Fibroblast of mammary gland (primary cell): ENCODE measurements around the gene FGA.
A peak's percentile ranks its signal among the peaks of the same experiment; 100 is the strongest.

Experiments
- DNase-seq: peaks from one replicate; pipeline ENCODE4 v3.0.0-alpha.2; 2010; ENCODE audit warnings: low read depth
- H3K4me3 ChIP-seq: 2 replicates; pipeline ENCODE4 v1.5.1; 2011; ENCODE audit warnings: low read depth, mild to moderate bottlenecking, low read length, moderate library complexity; ENCODE audit not compliant: control insufficient read depth
- TF ChIP-seq, protein P1 (sequence below): conservative IDR thresholded peaks from 2 replicates; pipeline ENCODE4 v1.5.1; 2011; ENCODE audit warnings: low read depth, low read length, inconsistent platforms; ENCODE audit not compliant: control insufficient read depth, insufficient read depth

The FGA gene

DNA sequence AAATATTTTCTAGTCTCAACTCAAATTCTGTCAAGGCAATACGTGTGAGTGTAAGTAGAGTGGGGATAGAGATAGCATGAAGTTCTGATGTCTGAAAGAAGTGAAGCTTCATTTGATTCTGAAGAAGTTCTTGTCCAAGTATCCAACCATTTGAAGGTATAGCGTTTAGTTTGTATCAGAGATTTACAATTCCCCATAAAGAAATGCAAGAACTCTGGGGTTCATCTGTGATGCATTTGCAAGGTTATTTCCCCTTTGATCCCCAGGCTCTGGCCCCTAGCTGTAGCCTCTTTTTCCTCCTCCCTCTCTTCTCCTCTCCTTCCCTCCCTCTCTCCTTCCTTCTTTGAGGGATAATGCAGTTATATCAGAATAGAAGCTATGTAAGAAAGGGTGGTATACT is 7.8 kb downstream of the FGA start:
- H3K4me3 ChIP-seq: no peak overlapping the region
- DNase-seq: no peak
- TF ChIP-seq, protein P1, sequence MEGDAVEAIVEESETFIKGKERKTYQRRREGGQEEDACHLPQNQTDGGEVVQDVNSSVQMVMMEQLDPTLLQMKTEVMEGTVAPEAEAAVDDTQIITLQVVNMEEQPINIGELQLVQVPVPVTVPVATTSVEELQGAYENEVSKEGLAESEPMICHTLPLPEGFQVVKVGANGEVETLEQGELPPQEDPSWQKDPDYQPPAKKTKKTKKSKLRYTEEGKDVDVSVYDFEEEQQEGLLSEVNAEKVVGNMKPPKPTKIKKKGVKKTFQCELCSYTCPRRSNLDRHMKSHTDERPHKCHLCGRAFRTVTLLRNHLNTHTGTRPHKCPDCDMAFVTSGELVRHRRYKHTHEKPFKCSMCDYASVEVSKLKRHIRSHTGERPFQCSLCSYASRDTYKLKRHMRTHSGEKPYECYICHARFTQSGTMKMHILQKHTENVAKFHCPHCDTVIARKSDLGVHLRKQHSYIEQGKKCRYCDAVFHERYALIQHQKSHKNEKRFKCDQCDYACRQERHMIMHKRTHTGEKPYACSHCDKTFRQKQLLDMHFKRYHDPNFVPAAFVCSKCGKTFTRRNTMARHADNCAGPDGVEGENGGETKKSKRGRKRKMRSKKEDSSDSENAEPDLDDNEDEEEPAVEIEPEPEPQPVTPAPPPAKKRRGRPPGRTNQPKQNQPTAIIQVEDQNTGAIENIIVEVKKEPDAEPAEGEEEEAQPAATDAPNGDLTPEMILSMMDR: no peak

- H3K4me3 ChIP-seq: no peak overlapping the region
- DNase-seq: no peak
- TF ChIP-seq, protein P1: no peak
These were observed 10.6 kb downstream of the FGA start for GRCh38 chr4:154579927-154580326.

DNA sequence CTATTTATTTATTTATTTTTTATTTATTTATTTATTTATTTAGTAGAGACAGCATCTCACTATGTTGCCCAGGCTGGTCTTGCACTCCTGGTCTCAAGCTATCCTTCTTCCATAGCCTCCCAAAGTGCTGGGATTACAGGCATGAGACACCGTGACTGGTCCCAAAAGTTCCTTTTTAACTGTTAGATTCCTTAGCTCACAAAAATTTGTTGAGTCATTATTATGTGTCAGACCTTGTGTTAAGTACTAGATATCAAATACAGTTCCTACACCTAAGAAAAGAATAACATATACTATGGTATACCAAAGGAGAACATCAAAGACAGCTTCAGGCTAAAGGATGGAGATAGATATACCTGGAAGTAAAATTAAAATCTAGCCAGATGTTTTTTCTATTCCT is 11.6 kb downstream of the FGA start:
- peak; percentile 4 for DNase-seq

DNA sequence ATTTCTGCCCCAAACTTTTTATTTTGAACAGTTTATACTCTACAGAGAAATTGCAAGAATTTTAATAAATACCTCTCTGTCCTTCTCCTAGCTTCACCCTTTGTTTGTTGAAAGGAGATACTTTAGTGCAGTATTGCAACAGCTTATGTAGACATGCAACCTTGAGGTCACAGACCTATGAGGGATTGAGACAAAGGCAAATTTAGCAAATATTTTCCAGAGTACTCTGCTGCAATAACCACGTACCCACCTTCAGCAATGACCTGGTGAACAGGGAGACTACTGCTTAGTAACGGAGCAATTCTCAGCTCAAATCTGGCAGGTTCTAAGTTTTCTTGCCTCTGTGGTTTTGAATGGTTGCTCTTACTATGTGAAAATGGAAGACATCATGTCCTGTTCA is 13.2 kb downstream of the FGA start:
- no peak for DNase-seq
- no peak overlapping the region for H3K4me3 ChIP-seq
- TF ChIP-seq, protein P1: no peak

More for the DNA sequence above, 11.6 kb downstream of the FGA start:
- TF ChIP-seq, protein P1: no peak
- H3K4me3 ChIP-seq: no peak overlapping the region

GRCh38 chr4:154574311-154574710 is 16.2 kb downstream of the FGA start:
- TF ChIP-seq, protein P1: no peak
- peak; percentile 8 for DNase-seq
- H3K4me3 ChIP-seq: no peak overlapping the region

DNA sequence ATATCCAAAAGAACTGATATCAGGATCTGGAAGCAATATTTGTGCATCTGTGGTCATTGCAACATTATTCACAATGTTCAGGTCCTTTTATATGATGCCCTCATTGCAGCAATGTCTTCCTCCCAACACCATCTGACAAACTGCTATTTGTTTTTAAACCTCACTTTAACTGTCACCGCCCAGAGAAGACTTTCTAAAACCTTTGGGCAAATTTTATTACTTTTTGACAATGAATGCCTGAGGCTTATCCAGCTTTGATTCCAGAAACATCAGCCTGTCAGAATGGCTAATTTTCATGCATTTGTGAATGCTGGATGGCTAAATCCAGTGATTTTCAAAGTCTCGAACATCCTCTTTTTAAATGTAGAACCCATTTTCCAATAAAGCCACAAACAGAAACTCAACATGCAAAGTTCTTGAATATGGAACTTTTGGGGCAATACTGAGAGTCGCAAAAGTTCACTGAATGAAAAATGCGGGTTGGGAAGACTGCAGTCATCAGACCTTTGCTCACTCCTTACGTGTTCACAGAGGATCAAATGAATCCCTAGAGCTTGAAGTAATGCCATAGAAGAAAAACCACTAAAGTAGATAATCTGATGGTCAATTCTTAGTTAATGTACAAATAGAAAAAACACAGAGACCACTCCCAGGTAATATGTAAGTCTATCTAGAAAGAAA is 17.2 kb downstream of the FGA start:
- TF ChIP-seq, protein P1: no peak
- no peak for DNase-seq
- no peak overlapping the region for H3K4me3 ChIP-seq
